Measurements from ENCODE around the gene ABCC2. TPM values are rescaled to one million over a fixed set of nuclear protein-coding genes. Genes with fewer than 3 reads are reported as not detected.

Gene ABCC2
- total RNA-seq, 2 experiments from 2014 or later, result 0.38 to 0.59 TPM

DNA sequence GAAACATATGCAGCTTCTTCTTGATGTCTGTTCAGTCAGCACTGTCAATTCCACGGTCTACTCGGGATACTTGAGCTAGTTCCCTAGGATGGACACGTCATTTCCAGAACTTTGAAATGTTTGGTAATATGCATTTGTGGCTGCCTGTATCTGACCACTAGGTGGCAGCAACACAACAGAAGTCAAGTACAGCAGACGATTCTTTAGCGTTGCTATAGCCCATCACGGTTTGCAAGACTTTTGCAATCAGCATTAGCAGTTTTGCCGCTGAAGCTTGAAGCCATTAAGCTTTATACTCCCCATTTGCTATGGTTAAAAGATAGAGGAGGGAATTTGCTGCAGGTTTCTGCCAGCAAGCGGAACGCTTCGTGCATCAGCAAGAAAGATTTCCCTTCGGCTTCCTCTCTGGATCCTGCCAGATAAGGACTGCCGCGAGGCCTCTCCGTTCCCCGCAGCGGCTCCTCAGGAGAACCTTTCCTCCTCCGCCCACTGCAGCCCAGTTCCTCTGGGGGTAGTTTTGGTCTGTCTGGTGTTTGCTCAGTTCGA is 63.5 kb downstream of the ABCC2 start:
- peak; percentile 90 for DNase-seq (ENCODE audit: low spot score)
- POLR2A ChIA-PET, result interaction anchor here (0.6 to 0.8 kb wide), 4 partner anchors 9 to 320 kb away, joined by 3 to 4 read pairs (median 3); no protein-coding TSS in a partner anchor
- Histone ChIP-seq H3K36me3 (ENCODE audit: insufficient read depth, low read length) (no peaks in the 10 kb centered on the region), H3K4me1 (ENCODE audit: insufficient read depth, low read length, poor library complexity, severe bottlenecking) (peaks cover 5% of the 10 kb centered on the region), H3K79me2 (ENCODE audit: insufficient read depth, low read depth, low read length) (no peaks in the 10 kb centered on the region), H4K20me1 (ENCODE audit: insufficient read depth, low read length) (no peaks in the 10 kb centered on the region), H3K4me3 (ENCODE audit: low read depth, low read length, poor library complexity, severe bottlenecking) (no peak overlapping the region), H3K9me3 (ENCODE audit: low read length) (no peaks in the 10 kb centered on the region), H2AFZ (ENCODE audit: low read length) (peak overlapping the region; percentile 54; the same call in 1 of the 2 replicates), H3K9me2 (ENCODE audit: insufficient read depth, low read length) (no peaks in the 10 kb centered on the region), H3K4me2 (ENCODE audit: low read length) (peak overlapping the region; percentile 38; the same call in 1 of the 2 replicates), H3K27ac (ENCODE audit: low read depth, low read length, poor library complexity, severe bottlenecking) (no peak overlapping the region)
- intact Hi-C loops (cut with micrococcal nuclease; ENCODE audit: unreplicated experiment), result loop anchor here (1.0 to 10.0 kb wide), 7 partner anchors 161 to 669 kb away; partner anchors contain the start of genes DNMBP and SEC31B
- BruUV-seq (replicated peaks), result no TSS peak
- TF ChIP-seq EZH2phosphoT487 (IDR thresholded peaks at IDR 0.05; ENCODE audit: borderline replicate concordance, low read depth, low read length) (no peak), CTCF (conservative IDR thresholded peaks at IDR 0.05; ENCODE audit: low read length) (peak; percentile 98)
- CTCF ChIA-PET (ENCODE audit: unreplicated experiment), result interaction anchor here (0.9 to 1.8 kb wide), 8 partner anchors 10 to 280 kb away, joined by 3 to 7 read pairs (median 4); no protein-coding TSS in a partner anchor

GRCh38 chr10:99849057-99849456 is 66.6 kb downstream of the ABCC2 start:
- H3K9me2 ChIP-seq (ENCODE audit: insufficient read depth, low read length), result no peaks in the 10 kb centered on the region
- BruUV-seq (replicated peaks), result no TSS peak
- no peak overlapping the region for H2AFZ ChIP-seq (ENCODE audit: low read length)
- no peaks in the 10 kb centered on the region for H3K9me3 ChIP-seq (ENCODE audit: low read length)
- intact Hi-C loops (cut with micrococcal nuclease; ENCODE audit: unreplicated experiment), result loop anchor here (5.0 to 10.0 kb wide), 5 partner anchors 158 to 666 kb away; partner anchors contain the start of genes DNMBP and SEC31B
- H3K27ac ChIP-seq (ENCODE audit: low read depth, low read length, poor library complexity, severe bottlenecking), result no peak overlapping the region
- H3K36me3 ChIP-seq (ENCODE audit: insufficient read depth, low read length), result no peaks in the 10 kb centered on the region
- H3K4me3 ChIP-seq (ENCODE audit: low read depth, low read length, poor library complexity, severe bottlenecking), result no peak overlapping the region
- ChIA-PET CTCF (ENCODE audit: unreplicated experiment) (no interaction called here), POLR2A (interaction anchor here (1.2 kb wide), 1 partner anchor 199 kb away, joined by 3 read pairs; no protein-coding TSS in a partner anchor)
- peaks cover 5% of the 10 kb centered on the region for H3K4me1 ChIP-seq (ENCODE audit: insufficient read depth, low read length, poor library complexity, severe bottlenecking)
- H3K4me2 ChIP-seq (ENCODE audit: low read length), result no peak overlapping the region
- DNase-seq (ENCODE audit: low spot score), result no peak
- no peaks in the 10 kb centered on the region for H3K79me2 ChIP-seq (ENCODE audit: insufficient read depth, low read depth, low read length)
- no peaks in the 10 kb centered on the region for H4K20me1 ChIP-seq (ENCODE audit: insufficient read depth, low read length)
- TF ChIP-seq CTCF (conservative IDR thresholded peaks at IDR 0.05; ENCODE audit: low read length), result no peak
- TF ChIP-seq EZH2phosphoT487 (IDR thresholded peaks at IDR 0.05; ENCODE audit: borderline replicate concordance, low read depth, low read length), result no peak

GRCh38 chr10:99849536-99849935 is 67.1 kb downstream of the ABCC2 start:
- intact Hi-C loops (cut with micrococcal nuclease; ENCODE audit: unreplicated experiment), result loop anchor here (5.0 to 10.0 kb wide), 5 partner anchors 158 to 665 kb away; partner anchors contain the start of genes DNMBP and SEC31B
- Histone ChIP-seq H3K4me2 (ENCODE audit: low read length) (no peak overlapping the region), H3K9me3 (ENCODE audit: low read length) (no peaks in the 10 kb centered on the region), H3K79me2 (ENCODE audit: insufficient read depth, low read depth, low read length) (no peaks in the 10 kb centered on the region), H3K36me3 (ENCODE audit: insufficient read depth, low read length) (no peaks in the 10 kb centered on the region), H3K27ac (ENCODE audit: low read depth, low read length, poor library complexity, severe bottlenecking) (no peak overlapping the region), H3K4me1 (ENCODE audit: insufficient read depth, low read length, poor library complexity, severe bottlenecking) (peaks cover 5% of the 10 kb centered on the region), H2AFZ (ENCODE audit: low read length) (no peak overlapping the region), H3K9me2 (ENCODE audit: insufficient read depth, low read length) (no peaks in the 10 kb centered on the region), H4K20me1 (ENCODE audit: insufficient read depth, low read length) (no peaks in the 10 kb centered on the region), H3K4me3 (ENCODE audit: low read depth, low read length, poor library complexity, severe bottlenecking) (no peak overlapping the region)
- BruUV-seq (replicated peaks), result no TSS peak
- ChIA-PET CTCF (ENCODE audit: unreplicated experiment) (no interaction called here), POLR2A (interaction anchor here (0.5 to 1.2 kb wide), 2 partner anchors 36 to 199 kb away, joined by 3 read pairs; no protein-coding TSS in a partner anchor)
- no peak for TF ChIP-seq CTCF (conservative IDR thresholded peaks at IDR 0.05; ENCODE audit: low read length)
- no peak for TF ChIP-seq EZH2phosphoT487 (IDR thresholded peaks at IDR 0.05; ENCODE audit: borderline replicate concordance, low read depth, low read length)
- no peak for DNase-seq (ENCODE audit: low spot score)

Data from OCI-LY7 (cell line).